ENCODE data around the gene CD48. TPM values are rescaled to one million over a fixed set of nuclear protein-coding genes. Genes with fewer than 3 reads are reported as not detected.
A peak's percentile ranks its signal among the peaks of the same experiment; 100 is the strongest.
"Not testable (repeated sequence)": the region's sequence is repeated elsewhere in the genome, so short reads cannot be mapped to it uniquely, and the experiment has no call there.

Gene CD48
- total RNA-seq, 1 donor from 2014 or later = not detected

DNA sequence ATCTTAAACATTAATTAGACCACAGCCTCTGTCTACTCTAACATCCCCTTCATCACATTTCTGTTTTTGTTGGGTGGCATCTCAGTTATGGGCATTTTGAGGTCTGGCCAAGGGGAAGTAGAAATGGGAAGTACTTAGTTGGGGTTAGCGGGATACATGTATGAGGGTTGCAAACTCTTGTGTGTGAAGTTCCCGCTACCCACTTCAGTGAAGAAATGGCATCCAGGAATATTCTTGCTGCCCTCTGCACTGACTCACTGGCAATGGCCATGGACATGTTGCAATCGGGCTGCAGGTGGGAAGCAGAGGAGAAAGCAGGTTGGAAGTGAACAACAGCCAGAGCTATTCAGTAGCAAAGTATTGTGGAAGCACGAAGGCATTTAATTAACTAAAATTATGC is 7.4 kb downstream of the CD48 start:
- no peak overlapping the region for H3K4me3 Mint-ChIP-seq (ENCODE audit: unreplicated experiment)
- H3K4me1 Mint-ChIP-seq (ENCODE audit: unreplicated experiment) = no peaks in the 10 kb centered on the region
- DNase-seq (ENCODE audit: low spot score) = no peak
- TF ChIP-seq, protein P1, sequence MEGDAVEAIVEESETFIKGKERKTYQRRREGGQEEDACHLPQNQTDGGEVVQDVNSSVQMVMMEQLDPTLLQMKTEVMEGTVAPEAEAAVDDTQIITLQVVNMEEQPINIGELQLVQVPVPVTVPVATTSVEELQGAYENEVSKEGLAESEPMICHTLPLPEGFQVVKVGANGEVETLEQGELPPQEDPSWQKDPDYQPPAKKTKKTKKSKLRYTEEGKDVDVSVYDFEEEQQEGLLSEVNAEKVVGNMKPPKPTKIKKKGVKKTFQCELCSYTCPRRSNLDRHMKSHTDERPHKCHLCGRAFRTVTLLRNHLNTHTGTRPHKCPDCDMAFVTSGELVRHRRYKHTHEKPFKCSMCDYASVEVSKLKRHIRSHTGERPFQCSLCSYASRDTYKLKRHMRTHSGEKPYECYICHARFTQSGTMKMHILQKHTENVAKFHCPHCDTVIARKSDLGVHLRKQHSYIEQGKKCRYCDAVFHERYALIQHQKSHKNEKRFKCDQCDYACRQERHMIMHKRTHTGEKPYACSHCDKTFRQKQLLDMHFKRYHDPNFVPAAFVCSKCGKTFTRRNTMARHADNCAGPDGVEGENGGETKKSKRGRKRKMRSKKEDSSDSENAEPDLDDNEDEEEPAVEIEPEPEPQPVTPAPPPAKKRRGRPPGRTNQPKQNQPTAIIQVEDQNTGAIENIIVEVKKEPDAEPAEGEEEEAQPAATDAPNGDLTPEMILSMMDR (IDR thresholded peaks at IDR 0.05; ENCODE audit: unreplicated experiment) = no peak
- no peaks in the 10 kb centered on the region for H3K27me3 Mint-ChIP-seq (ENCODE audit: unreplicated experiment)
- H3K27ac Mint-ChIP-seq (ENCODE audit: unreplicated experiment) = no peak overlapping the region
- H3K36me3 Mint-ChIP-seq (ENCODE audit: low read depth, unreplicated experiment) = no peaks in the 10 kb centered on the region
- H3K9me3 Mint-ChIP-seq (ENCODE audit: unreplicated experiment) = no peaks in the 10 kb centered on the region

DNA sequence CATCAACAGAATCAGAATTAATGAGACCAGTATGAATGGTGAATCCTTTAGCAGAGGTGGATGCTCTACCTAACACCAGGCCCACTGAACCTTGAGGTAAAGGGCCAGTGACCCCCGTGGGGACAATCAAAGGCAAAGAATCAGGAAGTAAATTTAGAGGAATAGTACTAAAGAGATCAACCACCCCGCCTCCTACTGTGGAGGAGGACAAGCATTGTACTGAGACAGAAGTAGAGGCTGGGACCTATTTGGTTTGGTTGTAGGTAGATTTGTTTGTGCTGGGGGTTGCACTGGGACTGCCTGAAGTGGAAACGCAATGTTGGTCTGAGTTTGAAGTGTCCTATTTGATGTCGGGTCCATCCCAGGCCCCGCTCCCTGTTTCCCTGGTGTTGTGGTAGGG is 9.5 kb downstream of the CD48 start:
- DNase-seq (ENCODE audit: low spot score) = no peak
- TF ChIP-seq, protein P1 (IDR thresholded peaks at IDR 0.05; ENCODE audit: unreplicated experiment) = no peak
- no peaks in the 10 kb centered on the region for H3K4me1 Mint-ChIP-seq (ENCODE audit: unreplicated experiment)
- no peaks in the 10 kb centered on the region for H3K27me3 Mint-ChIP-seq (ENCODE audit: unreplicated experiment)
- H3K9me3 Mint-ChIP-seq (ENCODE audit: unreplicated experiment) = no peaks in the 10 kb centered on the region
- no peak overlapping the region for H3K4me3 Mint-ChIP-seq (ENCODE audit: unreplicated experiment)
- no peaks in the 10 kb centered on the region for H3K36me3 Mint-ChIP-seq (ENCODE audit: low read depth, unreplicated experiment)
- H3K27ac Mint-ChIP-seq (ENCODE audit: unreplicated experiment) = no peak overlapping the region

DNA sequence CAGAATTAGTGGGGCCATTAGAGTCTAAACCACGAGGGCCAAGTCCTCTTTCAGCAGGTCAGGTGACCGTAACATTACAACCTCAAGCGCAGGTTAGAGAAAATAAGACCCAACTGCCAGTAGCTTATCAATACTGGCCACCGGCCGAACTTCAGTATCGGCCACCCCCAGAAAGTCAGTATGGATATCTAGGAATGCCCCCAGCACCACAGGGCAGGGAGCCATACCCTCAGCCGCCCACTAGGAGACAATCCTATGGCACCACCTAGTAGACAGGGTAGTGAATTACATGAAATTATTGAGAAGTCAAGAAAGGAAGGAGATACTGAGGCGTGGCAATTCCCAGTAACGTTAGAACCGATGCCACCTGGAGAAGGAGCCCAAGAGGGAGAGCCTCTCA is 19.2 kb downstream of the CD48 start:
- H3K9me3 Mint-ChIP-seq (ENCODE audit: unreplicated experiment); H3K4me3 Mint-ChIP-seq (ENCODE audit: unreplicated experiment); H3K27me3 Mint-ChIP-seq (ENCODE audit: unreplicated experiment); H3K27ac Mint-ChIP-seq (ENCODE audit: unreplicated experiment); H3K4me1 Mint-ChIP-seq (ENCODE audit: unreplicated experiment); DNase-seq (ENCODE audit: low spot score); H3K36me3 Mint-ChIP-seq (ENCODE audit: low read depth, unreplicated experiment): not testable (repeated sequence)

DNA sequence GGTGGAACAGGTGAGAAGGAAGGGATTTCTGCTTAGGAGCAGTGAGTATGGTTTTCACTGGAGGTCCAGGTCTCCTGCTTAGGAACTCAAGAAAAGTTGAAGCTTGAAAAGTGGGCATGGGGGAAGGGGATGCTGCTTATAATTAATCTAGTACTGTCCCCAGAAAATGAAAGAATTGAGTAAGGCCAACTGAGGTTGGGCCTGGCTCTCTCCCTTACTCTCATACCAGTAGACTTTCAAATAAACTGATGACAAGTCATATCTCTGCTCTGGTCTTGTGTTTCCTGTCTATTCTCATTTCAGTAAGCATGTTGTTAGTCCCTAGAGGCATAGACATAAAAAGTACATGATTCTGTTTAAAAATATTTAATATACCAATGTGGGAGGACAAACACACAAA is 26.4 kb downstream of the CD48 start:
- H3K27me3 Mint-ChIP-seq (ENCODE audit: unreplicated experiment) = no peaks in the 10 kb centered on the region
- no peaks in the 10 kb centered on the region for H3K9me3 Mint-ChIP-seq (ENCODE audit: unreplicated experiment)
- H3K27ac Mint-ChIP-seq (ENCODE audit: unreplicated experiment) = no peak overlapping the region
- H3K4me3 Mint-ChIP-seq (ENCODE audit: unreplicated experiment) = no peak overlapping the region
- H3K4me1 Mint-ChIP-seq (ENCODE audit: unreplicated experiment) = peaks cover 5% of the 10 kb centered on the region
- no peak for DNase-seq (ENCODE audit: low spot score)
- TF ChIP-seq, protein P1 (IDR thresholded peaks at IDR 0.05; ENCODE audit: unreplicated experiment) = no peak
- no peaks in the 10 kb centered on the region for H3K36me3 Mint-ChIP-seq (ENCODE audit: low read depth, unreplicated experiment)

DNA sequence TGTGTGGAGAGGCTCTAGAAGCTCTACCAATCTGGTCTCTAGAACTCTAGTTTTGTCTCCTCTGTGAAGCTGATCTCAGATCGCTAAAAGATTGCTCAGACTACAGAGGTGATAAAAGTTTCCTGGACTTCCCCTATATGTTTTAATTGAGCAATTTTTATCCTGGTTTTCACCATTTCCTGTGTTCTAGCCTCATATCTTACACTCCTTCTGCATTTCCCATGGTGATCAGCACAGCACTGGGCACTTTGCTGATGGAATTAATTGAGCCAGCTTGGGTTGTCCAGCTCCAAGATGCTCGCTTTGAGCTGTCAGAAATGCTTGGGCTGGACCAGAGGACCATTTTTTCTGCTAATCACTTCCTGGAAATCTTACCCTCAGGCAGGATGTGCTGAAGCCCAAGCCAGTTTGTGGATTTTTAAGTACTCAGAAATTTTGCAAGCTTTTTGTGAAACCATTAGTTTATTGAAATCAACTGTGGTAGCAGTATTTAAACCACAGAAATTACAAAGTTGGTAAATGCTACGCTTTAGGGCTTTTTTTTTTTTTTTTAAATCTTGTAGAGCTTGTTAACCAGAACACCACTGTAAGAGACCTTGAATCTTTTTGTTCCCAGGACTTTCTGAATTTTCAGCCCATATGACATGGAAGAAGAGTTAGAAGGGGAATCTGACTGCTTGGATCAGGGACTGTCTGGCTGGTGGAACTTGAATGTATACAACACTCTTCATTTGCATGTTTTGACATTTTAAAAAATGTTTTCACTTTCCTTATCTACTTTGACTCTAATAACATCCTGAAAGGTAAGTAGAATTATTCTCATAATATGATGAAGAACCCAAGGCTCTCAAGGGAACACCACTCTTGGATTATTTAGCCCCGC is 28.4 kb downstream of the CD48 start:
- no peak for DNase-seq (ENCODE audit: low spot score)
- Mint-ChIP-seq H3K4me3 (ENCODE audit: unreplicated experiment) (no peak overlapping the region), H3K9me3 (ENCODE audit: unreplicated experiment) (no peaks in the 10 kb centered on the region), H3K27me3 (ENCODE audit: unreplicated experiment) (peaks cover 4% of the 10 kb centered on the region), H3K27ac (ENCODE audit: unreplicated experiment) (peak overlapping the region; percentile 45), H3K36me3 (ENCODE audit: low read depth, unreplicated experiment) (no peaks in the 10 kb centered on the region), H3K4me1 (ENCODE audit: unreplicated experiment) (peaks cover 13% of the 10 kb centered on the region)
- TF ChIP-seq, protein P1 (IDR thresholded peaks at IDR 0.05; ENCODE audit: unreplicated experiment) = no peak
